Measurements from ENCODE around the gene FRK.

- no peak for TF ChIP-seq CTCF (IDR thresholded peaks at IDR 0.05)
- TF ChIP-seq POLR2A (IDR thresholded peaks at IDR 0.05): no peak
These were observed 158.3 kb downstream of the FRK start for GRCh38 chr6:115902436-115902835.
